SIG-M5 (cell line): ENCODE results near the gene SH3TC1.

Experiments used
- DNase-seq: peaks from one replicate; lab custom pipeline; 2025; lab: John Stamatoyannopoulos, UW

The SH3TC1 gene

GRCh38 chr4:8229331-8229975 lies 30.4 kb downstream of the SH3TC1 start:
- no peak for DNase-seq

- no peak for DNase-seq
Observed at GRCh38 chr4:8230033-8230432, 30.9 kb downstream of the SH3TC1 start.

- DNase-seq = no peak
Observed at GRCh38 chr4:8230891-8231290, 31.8 kb downstream of the SH3TC1 start.

GRCh38 chr4:8231551-8232049 lies 32.5 kb downstream of the SH3TC1 start:
- no peak for DNase-seq

GRCh38 chr4:8232748-8233147 lies 33.7 kb downstream of the SH3TC1 start:
- DNase-seq = no peak

GRCh38 chr4:8233672-8234484 lies 34.8 kb downstream of the SH3TC1 start:
- DNase-seq = no peak

- no peak for DNase-seq
Observed at GRCh38 chr4:8234715-8235114, 35.6 kb downstream of the SH3TC1 start.

- no peak for DNase-seq
Observed at GRCh38 chr4:8235224-8235623, 36.1 kb downstream of the SH3TC1 start.

GRCh38 chr4:8235686-8236085 lies 36.6 kb downstream of the SH3TC1 start:
- no peak for DNase-seq

- no peak for DNase-seq
Observed at GRCh38 chr4:8236106-8236919, 37.2 kb downstream of the SH3TC1 start.

GRCh38 chr4:8236920-8237195 lies 37.8 kb downstream of the SH3TC1 start:
- DNase-seq = no peak

GRCh38 chr4:8237256-8237989 lies 38.3 kb downstream of the SH3TC1 start:
- no peak for DNase-seq

- DNase-seq = no peak
Observed at GRCh38 chr4:8238036-8238511, 39.0 kb downstream of the SH3TC1 start.

- DNase-seq = no peak
Observed at GRCh38 chr4:8238515-8239053, 39.5 kb downstream of the SH3TC1 start.

GRCh38 chr4:8239226-8239625 lies 40.1 kb downstream of the SH3TC1 start:
- DNase-seq = no peak

- no peak for DNase-seq
Observed at GRCh38 chr4:8239661-8240060, 40.6 kb downstream of the SH3TC1 start.

- DNase-seq = no peak
Observed at GRCh38 chr4:8240211-8241041, 41.3 kb downstream of the SH3TC1 start.

GRCh38 chr4:8241211-8241779 lies 42.2 kb downstream of the SH3TC1 start:
- no peak for DNase-seq

- DNase-seq = no peak
Observed at GRCh38 chr4:8241895-8242696, 43.0 kb downstream of the SH3TC1 start.
